Colonic mucosa (tissue), 4 donors: ENCODE results near the gene GRM7. TPM values are rescaled to one million over a fixed set of nuclear protein-coding genes. Genes with fewer than 3 reads are reported as not detected.

Source experiments
- DNase-seq: peaks from one replicate; pipeline ENCODE4 v3.0.0-alpha.2; 2020
- H3K27ac ChIP-seq: fragments of 200-600 bp; one replicate; pipeline ENCODE4 v1.8.0; 2021
- H3K27me3 ChIP-seq: fragments of 200-600 bp; one replicate; pipeline ENCODE4 v1.8.0; 2021
- H3K36me3 ChIP-seq: fragments of 200-600 bp; one replicate; pipeline ENCODE4 v1.8.0; 2021
- H3K4me1 ChIP-seq: fragments of 200-600 bp; one replicate; pipeline ENCODE4 v1.8.0; 2021; ENCODE audit warnings: mild to moderate bottlenecking
- H3K4me3 ChIP-seq: fragments of 200-600 bp; one replicate; pipeline ENCODE4 v1.8.0; 2021
- H3K9ac ChIP-seq, 2 donors: one replicate each; pipeline ENCODE4 v1.7.0; 2013; ENCODE audit warnings: control low read depth in 2 of 2, low read depth in 2 of 2, low read length in 2 of 2
- H3K9me3 ChIP-seq: fragments of 200-600 bp; one replicate; pipeline ENCODE4 v1.8.0; 2021
- intact Hi-C: fragments of 100-400 bp; cut with DNase I; formaldehyde crosslinking; loops from one replicate; pipeline ENCODE4 v1.14.1; 2022
- total RNA-seq, 2 donors: library from RNA; stranded (reverse); fragmentation: NEBNext Ultra II Directional in 1 of 2; extraction: Animal tissue kit (Norgen Biotek cat#: 25700) in 1 of 2; gene quantifications; one replicate each; pipeline ENCODE4 v1.2.1, GENCODE V29; 2021
- TF ChIP-seq, protein P1 (sequence below): fragments of 200-600 bp; IDR thresholded peaks from one replicate; pipeline ENCODE4 v1.8.0; 2022; ENCODE audit warnings: antibody characterized with exemption, mild to moderate bottlenecking
- donor health status: healthy.
- donor health status: DM: no; HTN: no; CAD: no.
- donor health status: DM: no; HTN: no; CAD: no.

The GRM7 gene
- total RNA-seq = under 1 TPM; 0.15 to 0.66 TPM

DNA sequence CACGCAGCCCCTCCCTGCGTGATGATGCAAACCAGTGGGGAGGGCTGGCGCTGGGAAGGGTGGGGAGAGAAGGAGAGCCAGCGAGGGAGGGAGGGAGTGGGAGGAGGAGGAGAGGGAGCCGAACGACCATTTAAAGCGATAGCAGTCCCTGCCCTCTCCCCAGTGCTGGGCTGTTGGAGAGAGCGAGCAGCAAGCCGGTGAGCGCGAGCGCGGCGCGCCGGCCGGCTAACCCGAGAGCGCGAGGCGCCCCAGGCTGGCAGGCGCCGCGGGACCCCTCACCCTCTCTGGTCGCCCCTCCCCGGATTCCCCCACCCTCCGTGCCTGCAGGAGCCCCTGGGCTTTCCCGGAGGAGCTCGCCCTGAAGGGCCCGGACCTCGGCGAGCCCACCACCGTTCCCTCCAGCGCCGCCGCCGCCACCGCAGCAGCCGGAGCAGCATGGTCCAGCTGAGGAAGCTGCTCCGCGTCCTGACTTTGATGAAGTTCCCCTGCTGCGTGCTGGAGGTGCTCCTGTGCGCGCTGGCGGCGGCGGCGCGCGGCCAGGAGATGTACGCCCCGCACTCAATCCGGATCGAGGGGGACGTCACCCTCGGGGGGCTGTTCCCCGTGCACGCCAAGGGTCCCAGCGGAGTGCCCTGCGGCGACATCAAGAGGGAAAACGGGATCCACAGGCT, at the start of gene GRM7:
GRM7 (plus strand) TSS at position 162 of the 671 bp plus-strand sequence.
- H3K9me3 ChIP-seq = no peaks in the 10 kb centered on the region
- no peak within 1 kb of the TSS for H3K9ac ChIP-seq
- H3K27ac ChIP-seq = no peak within 1 kb of the TSS
- no peaks in the 10 kb centered on the region for H3K36me3 ChIP-seq
- DNase-seq = no peak
- peak within 1 kb of the TSS; percentile 19 for H3K4me3 ChIP-seq
- H3K27me3 ChIP-seq = peaks cover 21% of the 10 kb centered on the region
- TF ChIP-seq, protein P1, sequence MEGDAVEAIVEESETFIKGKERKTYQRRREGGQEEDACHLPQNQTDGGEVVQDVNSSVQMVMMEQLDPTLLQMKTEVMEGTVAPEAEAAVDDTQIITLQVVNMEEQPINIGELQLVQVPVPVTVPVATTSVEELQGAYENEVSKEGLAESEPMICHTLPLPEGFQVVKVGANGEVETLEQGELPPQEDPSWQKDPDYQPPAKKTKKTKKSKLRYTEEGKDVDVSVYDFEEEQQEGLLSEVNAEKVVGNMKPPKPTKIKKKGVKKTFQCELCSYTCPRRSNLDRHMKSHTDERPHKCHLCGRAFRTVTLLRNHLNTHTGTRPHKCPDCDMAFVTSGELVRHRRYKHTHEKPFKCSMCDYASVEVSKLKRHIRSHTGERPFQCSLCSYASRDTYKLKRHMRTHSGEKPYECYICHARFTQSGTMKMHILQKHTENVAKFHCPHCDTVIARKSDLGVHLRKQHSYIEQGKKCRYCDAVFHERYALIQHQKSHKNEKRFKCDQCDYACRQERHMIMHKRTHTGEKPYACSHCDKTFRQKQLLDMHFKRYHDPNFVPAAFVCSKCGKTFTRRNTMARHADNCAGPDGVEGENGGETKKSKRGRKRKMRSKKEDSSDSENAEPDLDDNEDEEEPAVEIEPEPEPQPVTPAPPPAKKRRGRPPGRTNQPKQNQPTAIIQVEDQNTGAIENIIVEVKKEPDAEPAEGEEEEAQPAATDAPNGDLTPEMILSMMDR = no peak
- intact Hi-C loops = no loop called here
- H3K4me1 ChIP-seq = no peaks in the 10 kb centered on the region

- H3K9me3 ChIP-seq = no peaks in the 10 kb centered on the region
- no peaks in the 10 kb centered on the region for H3K27me3 ChIP-seq
- no peak for DNase-seq
- H3K9ac ChIP-seq = no peak overlapping the region
- intact Hi-C loops = no loop called here
- no peaks in the 10 kb centered on the region for H3K4me1 ChIP-seq
- H3K36me3 ChIP-seq = no peaks in the 10 kb centered on the region
- no peak overlapping the region for H3K4me3 ChIP-seq
- TF ChIP-seq, protein P1 = no peak
- no peak overlapping the region for H3K27ac ChIP-seq
Measured at GRCh38 chr3:6821411-6821810, 39.5 kb upstream of the GRM7 start.

- no peak overlapping the region for H3K27ac ChIP-seq
- TF ChIP-seq, protein P1 = no peak
- H3K4me3 ChIP-seq = no peak overlapping the region
- intact Hi-C loops = no loop called here
- H3K9me3 ChIP-seq = no peaks in the 10 kb centered on the region
- H3K27me3 ChIP-seq = no peaks in the 10 kb centered on the region
- no peaks in the 10 kb centered on the region for H3K36me3 ChIP-seq
- DNase-seq = no peak
- no peak overlapping the region for H3K9ac ChIP-seq
- no peaks in the 10 kb centered on the region for H3K4me1 ChIP-seq
Measured at GRCh38 chr3:6825524-6825923, 35.4 kb upstream of the GRM7 start.

GRCh38 chr3:6827453-6827852, 33.5 kb upstream of the GRM7 start:
- H3K9me3 ChIP-seq = no peaks in the 10 kb centered on the region
- no peak for DNase-seq
- H3K4me1 ChIP-seq = no peaks in the 10 kb centered on the region
- no peaks in the 10 kb centered on the region for H3K36me3 ChIP-seq
- no peak overlapping the region for H3K4me3 ChIP-seq
- intact Hi-C loops = no loop called here
- H3K9ac ChIP-seq = no peak overlapping the region
- H3K27me3 ChIP-seq = no peaks in the 10 kb centered on the region
- TF ChIP-seq, protein P1 = no peak
- no peak overlapping the region for H3K27ac ChIP-seq

GRCh38 chr3:6844723-6845122, 16.2 kb upstream of the GRM7 start:
- Histone ChIP-seq H3K9me3 (no peaks in the 10 kb centered on the region), H3K9ac (no peak overlapping the region), H3K36me3 (no peaks in the 10 kb centered on the region), H3K4me3 (no peak overlapping the region), H3K27ac (no peak overlapping the region), H3K27me3 (no peaks in the 10 kb centered on the region), H3K4me1 (no peaks in the 10 kb centered on the region)
- intact Hi-C loops = no loop called here
- no peak for DNase-seq
- TF ChIP-seq, protein P1 = no peak
